ENCODE measurements around the gene HID1. TPM values are rescaled to one million over a fixed set of nuclear protein-coding genes. Genes with fewer than 3 reads are reported as not detected.

Gene HID1
- polyA plus RNA-seq, 1 donor: 7.9 TPM

Other genes with a start within 250 kb of the HID1 start
- gene RAB37, start 235.5 kb downstream of the HID1 start, polyA plus RNA-seq (ENCODE audit: insufficient read length): 1.2 TPM
- gene NHERF1, start 224.1 kb downstream of the HID1 start, polyA plus RNA-seq (ENCODE audit: insufficient read length): 9.0 TPM
- 33.8 TPM for gene NAT9, start 196.4 kb downstream of the HID1 start, polyA plus RNA-seq (ENCODE audit: insufficient read length)
- gene GRIN2C, start 112.9 kb downstream of the HID1 start, polyA plus RNA-seq (ENCODE audit: insufficient read length): 0.93 TPM
- 2.5 TPM for gene FDXR, start 99.8 kb downstream of the HID1 start, polyA plus RNA-seq (ENCODE audit: insufficient read length)
- gene FADS6, start 79.1 kb downstream of the HID1 start, polyA plus RNA-seq (ENCODE audit: insufficient read length): not detected
- not detected for gene USH1G, start 49.5 kb downstream of the HID1 start, polyA plus RNA-seq (ENCODE audit: insufficient read length)
- not detected for gene OTOP2, start 48.5 kb downstream of the HID1 start, polyA plus RNA-seq (ENCODE audit: insufficient read length)
- gene OTOP3, start 36.9 kb downstream of the HID1 start, polyA plus RNA-seq (ENCODE audit: insufficient read length): not detected
- 7.1 TPM for gene CDR2L, start 14.9 kb upstream of the HID1 start, polyA plus RNA-seq (ENCODE audit: insufficient read length)
- gene MRPL58, start 39.9 kb upstream of the HID1 start, polyA plus RNA-seq (ENCODE audit: insufficient read length): 21.2 TPM
- gene ATP5PD, start 74.2 kb upstream of the HID1 start, polyA plus RNA-seq (ENCODE audit: insufficient read length): 216 TPM
- 25.1 TPM for gene KCTD2, start 74.5 kb upstream of the HID1 start, polyA plus RNA-seq (ENCODE audit: insufficient read length)
- gene SLC16A5, start 115.2 kb upstream of the HID1 start, polyA plus RNA-seq (ENCODE audit: insufficient read length): 11.2 TPM
- 8.1 TPM for gene ARMC7, start 137.2 kb upstream of the HID1 start, polyA plus RNA-seq (ENCODE audit: insufficient read length)
- gene NT5C, start 159.0 kb upstream of the HID1 start, polyA plus RNA-seq (ENCODE audit: insufficient read length): 48.7 TPM
- 374 TPM for gene JPT1, start 181.8 kb upstream of the HID1 start, polyA plus RNA-seq (ENCODE audit: insufficient read length)
- 309 TPM for gene SUMO2, start 210.2 kb upstream of the HID1 start, polyA plus RNA-seq (ENCODE audit: insufficient read length)
- 40.7 TPM for gene NUP85, start 232.9 kb upstream of the HID1 start, polyA plus RNA-seq (ENCODE audit: insufficient read length)